GM23338 (cell line): ENCODE data around the gene TLX1. TPM values are rescaled to one million over a fixed set of nuclear protein-coding genes. Genes with fewer than 3 reads are reported as not detected.

ENCODE experiments used
- ATAC-seq: fragments of 200-7000 bp; cut with Tn5 transposase; 3 replicates; pipeline ENCODE4 v1.9.1; 2020
- DNase-seq: peaks from one replicate; pipeline ENCODE4 v3.0.0-alpha.2; 2015; ENCODE audit warnings: low spot score
- H2AFZ ChIP-seq: fragments of 200-600 bp; sonication (generic); 2 replicates; pipeline ENCODE4 v1.8.0; 2016; ENCODE audit warnings: antibody characterized with exemption, mild to moderate bottlenecking, moderate library complexity
- H3F3A ChIP-seq: fragments of 200-600 bp; sonication (generic); replicated peaks from 2 replicates; pipeline ENCODE4 v1.8.0; 2017; ENCODE audit warnings: antibody characterized with exemption, mixed run types, low read depth
- H3K27ac ChIP-seq: fragments of 200-600 bp; sonication (generic); 2 replicates; pipeline ENCODE4 v1.6.1; 2016; ENCODE audit warnings: low read depth
- H3K27me3 ChIP-seq: fragments of 200-600 bp; sonication (generic); 2 replicates; pipeline ENCODE4 v1.8.0; 2016; ENCODE audit warnings: mild to moderate bottlenecking, mixed run types, moderate library complexity; ENCODE audit not compliant: insufficient read depth
- H3K36me3 ChIP-seq: fragments of 200-600 bp; sonication (generic); 2 replicates; pipeline ENCODE4 v1.8.0; 2016; ENCODE audit warnings: mild to moderate bottlenecking; ENCODE audit not compliant: insufficient read depth
- H3K4me1 ChIP-seq: fragments of 200-600 bp; sonication (generic); 2 replicates; pipeline ENCODE4 v1.8.0; 2016; ENCODE audit warnings: mild to moderate bottlenecking, moderate library complexity; ENCODE audit not compliant: insufficient read depth
- H3K4me2 ChIP-seq: fragments of 200-600 bp; sonication (generic); 2 replicates; pipeline ENCODE4 v1.7.1; 2017; ENCODE audit warnings: mixed run types
- H3K4me3 ChIP-seq: fragments of 200-600 bp; sonication (generic); 2 replicates; pipeline ENCODE4 v1.6.1; 2016; ENCODE audit warnings: mixed run types
- H3K79me2 ChIP-seq: fragments of 200-600 bp; sonication (generic); replicated peaks from 2 replicates; pipeline ENCODE4 v1.8.0; 2017; ENCODE audit warnings: mild to moderate bottlenecking; ENCODE audit not compliant: insufficient read depth
- H3K9me2 ChIP-seq: fragments of 200-600 bp; sonication (generic); 2 replicates; pipeline ENCODE4 v1.8.0; 2017; ENCODE audit not compliant: insufficient read depth
- H4K20me1 ChIP-seq: fragments of 200-600 bp; sonication (generic); replicated peaks from 2 replicates; pipeline ENCODE4 v1.8.0; 2017; ENCODE audit warnings: mild to moderate bottlenecking; ENCODE audit not compliant: insufficient read depth
- H3K27ac Mint-ChIP-seq: 2 replicates; pipeline ENCODE4 v1.8.0; 2020; ENCODE audit warnings: inconsistent platforms, mild to moderate bottlenecking, moderate library complexity, mixed read lengths
- H3K27me3 Mint-ChIP-seq: 3 replicates; pipeline ENCODE4 v1.8.0; 2022; ENCODE audit warnings: low read depth, mild to moderate bottlenecking, moderate library complexity, mixed read lengths, inconsistent platforms; ENCODE audit not compliant: insufficient read depth, poor library complexity
- H3K36me3 Mint-ChIP-seq: 3 replicates; pipeline ENCODE4 v1.8.0; 2021; ENCODE audit warnings: low read depth, mild to moderate bottlenecking, inconsistent platforms, moderate library complexity, mixed read lengths
- H3K4me1 Mint-ChIP-seq: 3 replicates; pipeline ENCODE4 v1.8.0; 2020; ENCODE audit warnings: mild to moderate bottlenecking, inconsistent platforms, mixed read lengths
- H3K4me3 Mint-ChIP-seq: 3 replicates; pipeline ENCODE4 v1.8.0; 2021; ENCODE audit warnings: moderate library complexity, mild to moderate bottlenecking, inconsistent platforms, mixed read lengths
- H3K9me3 Mint-ChIP-seq: 3 replicates; pipeline ENCODE4 v1.8.0; 2020; ENCODE audit warnings: moderate library complexity, mild to moderate bottlenecking, inconsistent platforms, mixed read lengths
- CREB1 ChIP-seq: fragments of 250-450 bp; sonication (Bioruptor Pico); IDR thresholded peaks from 2 replicates; pipeline ENCODE4 v1.5.0; 2020; ENCODE audit warnings: low read depth, mild to moderate bottlenecking, moderate library complexity
- EZH2 ChIP-seq: fragments of 200-600 bp; sonication (generic); IDR thresholded peaks from one replicate; pipeline ENCODE4 v1.8.0; 2017; ENCODE audit warnings: antibody characterized with exemption, mild to moderate bottlenecking, low read depth; ENCODE audit not compliant: unreplicated experiment
- EZH2phosphoT487 ChIP-seq: fragments of 200-600 bp; sonication (generic); IDR thresholded peaks from one replicate; pipeline ENCODE4 v1.8.1; 2018; ENCODE audit warnings: antibody characterized with exemption; ENCODE audit not compliant: unreplicated experiment
- JUNB ChIP-seq: IDR thresholded peaks from one replicate; pipeline ENCODE4 v1.6.1; 2016; ENCODE audit warnings: antibody characterized with exemption; ENCODE audit not compliant: unreplicated experiment
- NANOG ChIP-seq: IDR thresholded peaks from 2 replicates; pipeline ENCODE4 v1.6.1; 2016; ENCODE audit warnings: antibody characterized with exemption, borderline replicate concordance
- POLR2AphosphoS5 ChIP-seq: IDR thresholded peaks from 2 replicates; pipeline ENCODE4 v1.6.1; 2016; ENCODE audit warnings: antibody characterized with exemption, low read depth
- STAT1 ChIP-seq: IDR thresholded peaks from one replicate; pipeline ENCODE4 v1.6.1; 2016; ENCODE audit warnings: antibody characterized with exemption; ENCODE audit not compliant: unreplicated experiment
- ZNF114 ChIP-seq: fragments of 250-450 bp; sonication (Bioruptor Pico); IDR thresholded peaks from 2 replicates; pipeline ENCODE4 v1.5.0; 2020; ENCODE audit warnings: mild to moderate bottlenecking, moderate library complexity
- ZNF331 ChIP-seq: fragments of 250-450 bp; sonication (Bioruptor Pico); IDR thresholded peaks from 2 replicates; pipeline ENCODE4 v1.5.0; 2020; ENCODE audit warnings: low read depth, mild to moderate bottlenecking, moderate library complexity
- polyA plus RNA-seq: library from polyadenylated mRNA; unstranded; fragments of >200 nt; fragmentation: Nextera tagmentation; extraction: Ambion mirVana; gene quantifications from 2 replicates; pipeline ENCODE4 v1.2.1, GENCODE V29; 2016
- total RNA-seq: library from RNA; depleted of rRNA; stranded (reverse); fragments of >200 nt; shearing (Covaris generic); gene quantifications from 2 replicates; pipeline ENCODE4 v1.2.3, GENCODE V29; 2014
- TF ChIP-seq, protein P1 (sequence below): IDR thresholded peaks from 2 replicates; pipeline ENCODE4 v1.6.1; 2016; ENCODE audit warnings: antibody characterized with exemption
- TF ChIP-seq, protein P2 (sequence below): IDR thresholded peaks from one replicate; pipeline ENCODE4 v1.6.1; 2018; ENCODE audit warnings: antibody characterized with exemption; ENCODE audit not compliant: unreplicated experiment
- TF ChIP-seq, protein P3 (sequence below), 2 experiments: fragments of 200-600 bp in 1 of 2; sonication (generic) in 1 of 2; conservative IDR thresholded peaks; 2 replicates each; pipeline versions ENCODE4 v1.5.1 to v1.6.1; 2016 to 2017; ENCODE audit warnings: antibody characterized with exemption in 2 of 2, low read depth in 2 of 2, mild to moderate bottlenecking in 2 of 2, moderate library complexity in 1 of 2
- TF ChIP-seq, protein P4 (sequence below): fragments of 250-450 bp; sonication (Bioruptor Pico); IDR thresholded peaks from 2 replicates; pipeline ENCODE4 v1.5.0; 2020; ENCODE audit warnings: mild to moderate bottlenecking, moderate library complexity

Gene TLX1
- total and polyA plus RNA-seq, 2 experiments from 2014 or later, result not detected

DNA sequence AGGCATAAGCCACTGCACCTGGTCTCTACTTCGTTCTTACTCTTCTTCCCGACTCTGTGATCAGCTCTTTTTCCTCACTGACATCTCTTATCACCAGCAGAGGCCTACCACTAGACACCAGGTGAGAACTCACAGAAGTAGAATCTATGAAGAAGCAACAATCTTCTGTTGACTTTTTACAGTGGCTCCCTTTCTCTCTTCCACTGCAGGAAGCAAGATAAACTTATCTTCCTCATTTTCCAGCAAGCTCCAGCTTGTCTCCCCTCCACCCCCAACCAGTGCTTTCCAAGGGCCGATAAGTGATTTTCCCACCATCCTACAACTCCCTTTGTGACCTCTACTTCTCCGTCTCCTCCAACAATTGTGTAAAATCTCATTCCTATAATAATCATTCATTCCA, 45.5 kb downstream of the TLX1 start:
- Histone ChIP-seq H4K20me1 (no peaks in the 10 kb centered on the region), H3K79me2 (no peaks in the 10 kb centered on the region), H3K4me3 (no peak overlapping the region), H3K4me1 (no peaks in the 10 kb centered on the region), H3K9me2 (0 out of 2 replicates have a peak, but pooled peaks cover 10% of the 10 kb centered on the region), H3K27me3 (no peaks in the 10 kb centered on the region), H3F3A (no peaks in the 10 kb centered on the region), H3K27ac (no peak overlapping the region), H3K36me3 (no peaks in the 10 kb centered on the region), H2AFZ (no peak overlapping the region), H3K4me2 (no peak overlapping the region)
- Mint-ChIP-seq H3K27ac (no peak overlapping the region), H3K27me3 (peaks cover 2% of the 10 kb centered on the region), H3K4me1 (no peaks in the 10 kb centered on the region), H3K4me3 (no peak overlapping the region), H3K9me3 (peaks cover 11% of the 10 kb centered on the region; the same call in 2 of the 3 replicates), H3K36me3 (no peaks in the 10 kb centered on the region)
- no peak for ATAC-seq
- no peak for DNase-seq
- TF ChIP-seq POLR2AphosphoS5 (no peak), EZH2phosphoT487 (no peak), JUNB (no peak), EZH2 (no peak), STAT1 (no peak), ZNF331 (CRISPR knock-in tag) (no peak), ZNF114 (CRISPR knock-in tag) (no peak), NANOG (no peak), CREB1 (no peak)
- TF ChIP-seq, protein P1, sequence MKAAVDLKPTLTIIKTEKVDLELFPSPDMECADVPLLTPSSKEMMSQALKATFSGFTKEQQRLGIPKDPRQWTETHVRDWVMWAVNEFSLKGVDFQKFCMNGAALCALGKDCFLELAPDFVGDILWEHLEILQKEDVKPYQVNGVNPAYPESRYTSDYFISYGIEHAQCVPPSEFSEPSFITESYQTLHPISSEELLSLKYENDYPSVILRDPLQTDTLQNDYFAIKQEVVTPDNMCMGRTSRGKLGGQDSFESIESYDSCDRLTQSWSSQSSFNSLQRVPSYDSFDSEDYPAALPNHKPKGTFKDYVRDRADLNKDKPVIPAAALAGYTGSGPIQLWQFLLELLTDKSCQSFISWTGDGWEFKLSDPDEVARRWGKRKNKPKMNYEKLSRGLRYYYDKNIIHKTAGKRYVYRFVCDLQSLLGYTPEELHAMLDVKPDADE, result no peak
- TF ChIP-seq, protein P2, sequence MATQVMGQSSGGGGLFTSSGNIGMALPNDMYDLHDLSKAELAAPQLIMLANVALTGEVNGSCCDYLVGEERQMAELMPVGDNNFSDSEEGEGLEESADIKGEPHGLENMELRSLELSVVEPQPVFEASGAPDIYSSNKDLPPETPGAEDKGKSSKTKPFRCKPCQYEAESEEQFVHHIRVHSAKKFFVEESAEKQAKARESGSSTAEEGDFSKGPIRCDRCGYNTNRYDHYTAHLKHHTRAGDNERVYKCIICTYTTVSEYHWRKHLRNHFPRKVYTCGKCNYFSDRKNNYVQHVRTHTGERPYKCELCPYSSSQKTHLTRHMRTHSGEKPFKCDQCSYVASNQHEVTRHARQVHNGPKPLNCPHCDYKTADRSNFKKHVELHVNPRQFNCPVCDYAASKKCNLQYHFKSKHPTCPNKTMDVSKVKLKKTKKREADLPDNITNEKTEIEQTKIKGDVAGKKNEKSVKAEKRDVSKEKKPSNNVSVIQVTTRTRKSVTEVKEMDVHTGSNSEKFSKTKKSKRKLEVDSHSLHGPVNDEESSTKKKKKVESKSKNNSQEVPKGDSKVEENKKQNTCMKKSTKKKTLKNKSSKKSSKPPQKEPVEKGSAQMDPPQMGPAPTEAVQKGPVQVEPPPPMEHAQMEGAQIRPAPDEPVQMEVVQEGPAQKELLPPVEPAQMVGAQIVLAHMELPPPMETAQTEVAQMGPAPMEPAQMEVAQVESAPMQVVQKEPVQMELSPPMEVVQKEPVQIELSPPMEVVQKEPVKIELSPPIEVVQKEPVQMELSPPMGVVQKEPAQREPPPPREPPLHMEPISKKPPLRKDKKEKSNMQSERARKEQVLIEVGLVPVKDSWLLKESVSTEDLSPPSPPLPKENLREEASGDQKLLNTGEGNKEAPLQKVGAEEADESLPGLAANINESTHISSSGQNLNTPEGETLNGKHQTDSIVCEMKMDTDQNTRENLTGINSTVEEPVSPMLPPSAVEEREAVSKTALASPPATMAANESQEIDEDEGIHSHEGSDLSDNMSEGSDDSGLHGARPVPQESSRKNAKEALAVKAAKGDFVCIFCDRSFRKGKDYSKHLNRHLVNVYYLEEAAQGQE, result no peak
- TF ChIP-seq, protein P3, sequence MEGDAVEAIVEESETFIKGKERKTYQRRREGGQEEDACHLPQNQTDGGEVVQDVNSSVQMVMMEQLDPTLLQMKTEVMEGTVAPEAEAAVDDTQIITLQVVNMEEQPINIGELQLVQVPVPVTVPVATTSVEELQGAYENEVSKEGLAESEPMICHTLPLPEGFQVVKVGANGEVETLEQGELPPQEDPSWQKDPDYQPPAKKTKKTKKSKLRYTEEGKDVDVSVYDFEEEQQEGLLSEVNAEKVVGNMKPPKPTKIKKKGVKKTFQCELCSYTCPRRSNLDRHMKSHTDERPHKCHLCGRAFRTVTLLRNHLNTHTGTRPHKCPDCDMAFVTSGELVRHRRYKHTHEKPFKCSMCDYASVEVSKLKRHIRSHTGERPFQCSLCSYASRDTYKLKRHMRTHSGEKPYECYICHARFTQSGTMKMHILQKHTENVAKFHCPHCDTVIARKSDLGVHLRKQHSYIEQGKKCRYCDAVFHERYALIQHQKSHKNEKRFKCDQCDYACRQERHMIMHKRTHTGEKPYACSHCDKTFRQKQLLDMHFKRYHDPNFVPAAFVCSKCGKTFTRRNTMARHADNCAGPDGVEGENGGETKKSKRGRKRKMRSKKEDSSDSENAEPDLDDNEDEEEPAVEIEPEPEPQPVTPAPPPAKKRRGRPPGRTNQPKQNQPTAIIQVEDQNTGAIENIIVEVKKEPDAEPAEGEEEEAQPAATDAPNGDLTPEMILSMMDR (conservative IDR thresholded peaks at IDR 0.05; ENCODE audit: low read depth in 2 of 2), result no peak
- TF ChIP-seq, protein P4, sequence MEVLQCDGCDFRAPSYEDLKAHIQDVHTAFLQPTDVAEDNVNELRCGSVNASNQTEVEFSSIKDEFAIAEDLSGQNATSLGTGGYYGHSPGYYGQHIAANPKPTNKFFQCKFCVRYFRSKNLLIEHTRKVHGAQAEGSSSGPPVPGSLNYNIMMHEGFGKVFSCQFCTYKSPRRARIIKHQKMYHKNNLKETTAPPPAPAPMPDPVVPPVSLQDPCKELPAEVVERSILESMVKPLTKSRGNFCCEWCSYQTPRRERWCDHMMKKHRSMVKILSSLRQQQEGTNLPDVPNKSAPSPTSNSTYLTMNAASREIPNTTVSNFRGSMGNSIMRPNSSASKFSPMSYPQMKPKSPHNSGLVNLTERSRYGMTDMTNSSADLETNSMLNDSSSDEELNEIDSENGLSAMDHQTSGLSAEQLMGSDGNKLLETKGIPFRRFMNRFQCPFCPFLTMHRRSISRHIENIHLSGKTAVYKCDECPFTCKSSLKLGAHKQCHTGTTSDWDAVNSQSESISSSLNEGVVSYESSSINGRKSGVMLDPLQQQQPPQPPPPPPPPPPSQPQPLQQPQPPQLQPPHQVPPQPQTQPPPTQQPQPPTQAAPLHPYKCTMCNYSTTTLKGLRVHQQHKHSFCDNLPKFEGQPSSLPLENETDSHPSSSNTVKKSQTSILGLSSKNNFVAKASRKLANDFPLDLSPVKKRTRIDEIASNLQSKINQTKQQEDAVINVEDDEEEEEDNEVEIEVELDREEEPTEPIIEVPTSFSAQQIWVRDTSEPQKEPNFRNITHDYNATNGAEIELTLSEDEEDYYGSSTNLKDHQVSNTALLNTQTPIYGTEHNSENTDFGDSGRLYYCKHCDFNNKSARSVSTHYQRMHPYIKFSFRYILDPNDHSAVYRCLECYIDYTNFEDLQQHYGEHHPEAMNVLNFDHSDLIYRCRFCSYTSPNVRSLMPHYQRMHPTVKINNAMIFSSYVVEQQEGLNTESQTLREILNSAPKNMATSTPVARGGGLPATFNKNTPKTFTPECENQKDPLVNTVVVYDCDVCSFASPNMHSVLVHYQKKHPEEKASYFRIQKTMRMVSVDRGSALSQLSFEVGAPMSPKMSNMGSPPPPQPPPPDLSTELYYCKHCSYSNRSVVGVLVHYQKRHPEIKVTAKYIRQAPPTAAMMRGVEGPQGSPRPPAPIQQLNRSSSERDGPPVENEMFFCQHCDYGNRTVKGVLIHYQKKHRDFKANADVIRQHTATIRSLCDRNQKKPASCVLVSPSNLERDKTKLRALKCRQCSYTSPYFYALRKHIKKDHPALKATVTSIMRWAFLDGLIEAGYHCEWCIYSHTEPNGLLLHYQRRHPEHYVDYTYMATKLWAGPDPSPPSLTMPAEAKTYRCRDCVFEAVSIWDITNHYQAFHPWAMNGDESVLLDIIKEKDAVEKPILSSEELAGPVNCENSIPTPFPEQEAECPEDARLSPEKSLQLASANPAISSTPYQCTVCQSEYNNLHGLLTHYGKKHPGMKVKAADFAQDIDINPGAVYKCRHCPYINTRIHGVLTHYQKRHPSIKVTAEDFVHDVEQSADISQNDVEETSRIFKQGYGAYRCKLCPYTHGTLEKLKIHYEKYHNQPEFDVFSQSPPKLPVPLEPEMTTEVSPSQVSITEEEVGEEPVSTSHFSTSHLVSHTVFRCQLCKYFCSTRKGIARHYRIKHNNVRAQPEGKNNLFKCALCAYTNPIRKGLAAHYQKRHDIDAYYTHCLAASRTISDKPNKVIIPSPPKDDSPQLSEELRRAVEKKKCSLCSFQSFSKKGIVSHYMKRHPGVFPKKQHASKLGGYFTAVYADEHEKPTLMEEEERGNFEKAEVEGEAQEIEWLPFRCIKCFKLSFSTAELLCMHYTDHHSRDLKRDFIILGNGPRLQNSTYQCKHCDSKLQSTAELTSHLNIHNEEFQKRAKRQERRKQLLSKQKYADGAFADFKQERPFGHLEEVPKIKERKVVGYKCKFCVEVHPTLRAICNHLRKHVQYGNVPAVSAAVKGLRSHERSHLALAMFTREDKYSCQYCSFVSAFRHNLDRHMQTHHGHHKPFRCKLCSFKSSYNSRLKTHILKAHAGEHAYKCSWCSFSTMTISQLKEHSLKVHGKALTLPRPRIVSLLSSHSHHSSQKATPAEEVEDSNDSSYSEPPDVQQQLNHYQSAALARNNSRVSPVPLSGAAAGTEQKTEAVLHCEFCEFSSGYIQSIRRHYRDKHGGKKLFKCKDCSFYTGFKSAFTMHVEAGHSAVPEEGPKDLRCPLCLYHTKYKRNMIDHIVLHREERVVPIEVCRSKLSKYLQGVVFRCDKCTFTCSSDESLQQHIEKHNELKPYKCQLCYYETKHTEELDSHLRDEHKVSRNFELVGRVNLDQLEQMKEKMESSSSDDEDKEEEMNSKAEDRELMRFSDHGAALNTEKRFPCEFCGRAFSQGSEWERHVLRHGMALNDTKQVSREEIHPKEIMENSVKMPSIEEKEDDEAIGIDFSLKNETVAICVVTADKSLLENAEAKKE (CRISPR knock-in tag), result no peak
